RCC 7860 (cell line): ENCODE results near the gene VCL.
"Not testable (repeated sequence)": the region's sequence is repeated elsewhere in the genome, so short reads cannot be mapped to it uniquely, and the experiment has no call there.

Source experiments
- DNase-seq: peaks from one replicate; pipeline ENCODE4 v3.0.0-alpha.2; 2015; ENCODE audit warnings: low spot score
- FAIRE-seq: peaks from 2 replicates; lab custom pipeline; 2012; peaks lifted over from hg19 to GRCh38; lab: Jason Lieb, UNC

VCL gene

DNA sequence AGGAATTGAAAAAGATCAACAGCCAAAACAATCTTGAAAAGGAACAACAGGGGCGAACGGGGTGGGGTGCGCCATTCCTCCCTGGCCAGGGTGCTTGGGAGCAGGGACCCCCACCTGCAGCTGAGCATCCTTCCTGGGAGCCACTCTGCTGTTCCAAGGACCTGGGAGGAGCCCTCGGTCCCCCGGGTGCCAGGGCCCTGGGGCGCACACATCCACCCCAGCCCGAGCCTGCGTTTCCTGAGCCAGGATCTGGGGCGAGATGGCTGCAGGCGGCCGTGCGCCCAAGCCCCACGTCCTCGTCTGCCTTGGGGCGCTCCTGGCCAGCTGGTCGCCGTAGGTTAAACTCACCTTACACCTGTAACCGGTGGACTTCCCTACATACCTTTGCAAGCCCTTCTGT, 142.1 kb downstream of the VCL start:
- FAIRE-seq (no peak), DNase-seq (no peak)

DNA sequence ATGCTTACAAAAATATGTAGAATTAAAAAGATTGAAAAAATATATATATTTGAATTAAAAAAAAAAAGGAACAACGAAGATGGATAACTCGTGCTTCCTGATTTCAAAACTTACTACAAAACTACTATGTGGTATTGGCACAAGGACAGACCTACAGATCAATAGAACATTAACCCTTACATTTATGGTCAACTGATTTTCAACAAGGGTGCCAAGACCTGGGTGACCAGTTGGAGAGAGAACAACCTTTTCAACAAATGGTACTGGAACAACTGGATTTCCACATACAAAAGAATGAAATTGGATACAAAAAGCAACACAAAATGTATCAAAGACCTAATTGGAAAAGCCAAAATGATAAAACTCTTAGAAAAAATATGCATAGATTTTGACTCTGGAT, 142.6 kb downstream of the VCL start:
- no peak for DNase-seq
- no peak for FAIRE-seq

DNA sequence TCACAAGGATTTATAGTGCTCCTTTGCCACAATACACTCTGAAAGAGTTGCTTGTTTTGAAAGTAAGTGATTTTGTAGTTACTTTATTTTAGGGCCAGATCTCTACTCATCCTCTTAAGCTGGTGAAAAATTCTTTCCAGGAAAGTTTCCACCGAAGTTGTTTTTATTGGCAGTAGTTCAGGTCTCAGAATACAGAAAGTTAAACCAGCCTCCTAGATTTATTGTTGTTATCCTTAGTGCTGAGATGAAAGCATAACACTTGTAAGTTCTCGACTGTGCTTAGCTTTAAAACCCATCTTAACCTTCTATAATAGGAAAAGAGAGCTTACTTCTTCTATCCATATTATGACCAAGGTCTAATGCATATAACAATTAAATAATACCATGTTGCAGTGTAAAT, 147.2 kb downstream of the VCL start:
- FAIRE-seq (no peak), DNase-seq (no peak)

DNA sequence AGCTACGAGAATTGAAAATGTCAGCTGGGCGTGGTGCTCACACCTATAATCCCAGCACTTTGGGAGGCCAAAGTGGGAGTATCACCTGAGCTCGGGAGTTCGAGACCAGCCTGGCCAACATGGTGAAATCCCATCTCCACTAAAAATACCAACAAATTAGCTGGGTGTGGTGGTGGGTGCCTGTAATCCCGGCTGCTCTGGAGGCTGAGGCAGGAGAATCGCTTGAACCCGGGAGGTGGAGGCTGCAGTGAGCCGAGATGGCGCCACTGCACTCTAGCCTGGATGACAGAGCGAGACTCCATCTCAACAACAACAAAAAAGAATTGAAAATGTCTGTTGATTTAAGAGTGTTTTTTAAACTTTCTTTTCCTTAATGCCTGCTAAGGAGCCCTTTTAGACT, 149.1 kb downstream of the VCL start:
- DNase-seq, FAIRE-seq: not testable (repeated sequence)

DNA sequence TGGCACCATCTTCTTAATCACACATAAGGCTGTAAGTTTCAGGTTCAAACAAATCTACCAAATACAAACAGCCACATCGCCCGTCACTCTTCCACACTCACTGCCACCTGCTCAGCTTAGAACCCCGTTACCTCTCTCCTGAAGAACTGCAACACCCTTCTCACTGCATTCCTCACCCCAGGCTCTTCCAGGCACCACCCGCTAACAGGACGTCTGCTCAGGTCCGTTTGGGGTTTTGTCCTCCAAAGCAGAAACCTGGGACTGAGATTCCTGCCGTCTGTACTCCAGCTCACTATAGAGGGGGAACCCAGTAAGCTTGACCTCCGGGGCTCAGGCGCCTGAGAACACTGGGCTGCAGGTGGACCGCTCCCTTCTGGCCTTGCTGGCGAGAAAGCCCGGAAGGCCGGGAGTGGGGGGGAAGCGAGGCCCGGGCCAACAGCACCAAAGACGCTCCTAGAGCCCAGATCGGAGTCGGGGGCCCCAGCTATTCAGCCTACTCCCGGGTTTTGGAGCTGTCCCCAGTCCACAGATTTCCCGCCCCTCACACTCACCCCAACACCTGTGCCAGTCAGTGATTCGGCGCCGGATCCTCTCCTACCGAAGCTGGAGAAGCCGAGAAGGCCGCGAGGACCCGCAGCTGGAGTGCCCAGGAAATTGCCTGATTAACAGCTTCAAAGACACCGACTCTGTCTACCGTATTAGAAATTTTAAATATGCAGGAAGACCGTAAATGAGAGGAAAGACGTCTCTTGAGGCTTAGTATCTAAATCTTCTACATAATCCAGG, 152.5 kb downstream of the VCL start, which contains the start of gene AP3M1:
Gene AP3M1 (minus strand): TSS at position 625 of the 786 bp plus-strand sequence. CDS start 12,449 bp downstream, outside the sequence.
- FAIRE-seq (no peak), DNase-seq (peak; percentile 19)

DNA sequence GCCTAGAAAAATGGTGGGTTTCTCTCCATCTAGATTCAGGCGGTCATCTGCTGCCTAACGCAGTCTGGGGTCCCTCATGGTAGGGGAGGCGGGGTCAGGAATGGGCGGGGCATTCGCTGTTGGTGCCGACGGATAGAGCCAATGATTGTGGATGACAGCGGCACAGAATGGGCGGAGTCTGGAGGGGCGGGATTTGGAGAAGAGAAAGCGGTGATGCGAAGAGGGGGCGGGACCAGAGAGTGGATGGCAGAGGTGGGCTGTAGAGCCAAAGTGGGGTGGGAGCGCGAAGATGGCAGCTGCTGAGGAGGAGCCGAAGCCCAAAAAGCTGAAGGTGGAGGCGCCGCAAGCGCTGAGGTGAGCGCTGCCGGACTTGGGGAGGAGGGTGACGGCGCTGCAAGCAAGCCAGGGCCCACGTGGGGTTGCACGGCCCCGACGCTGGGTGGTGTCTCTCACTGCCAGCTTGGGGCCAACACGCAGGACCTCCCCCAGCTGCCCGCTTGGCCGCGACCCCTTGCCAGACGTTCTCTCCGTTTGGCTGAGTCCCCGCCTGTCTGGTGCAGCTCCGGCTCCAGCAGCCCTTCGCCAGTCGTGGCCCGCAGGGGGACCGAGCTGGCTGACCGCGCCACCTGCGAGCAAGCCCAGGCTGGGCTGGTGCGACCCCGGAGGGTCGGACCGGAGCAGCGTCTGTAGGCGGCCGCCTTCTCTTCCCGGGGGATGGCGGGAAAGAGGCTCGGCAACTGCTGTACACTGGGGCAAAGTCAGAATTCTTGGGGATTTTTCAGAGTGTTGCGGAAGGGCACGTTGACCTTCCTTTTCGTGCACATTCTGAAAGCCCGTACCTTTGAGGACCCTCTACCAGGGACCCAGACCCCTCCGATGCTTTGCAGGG, 153.3 kb downstream of the VCL start, which contains the start of gene ADK:
Gene ADK (plus strand): TSS at position 232 of the 889 bp plus-strand sequence. CDS start 58 bp downstream, at position 290.
- FAIRE-seq, result peak; percentile 93

DNA sequence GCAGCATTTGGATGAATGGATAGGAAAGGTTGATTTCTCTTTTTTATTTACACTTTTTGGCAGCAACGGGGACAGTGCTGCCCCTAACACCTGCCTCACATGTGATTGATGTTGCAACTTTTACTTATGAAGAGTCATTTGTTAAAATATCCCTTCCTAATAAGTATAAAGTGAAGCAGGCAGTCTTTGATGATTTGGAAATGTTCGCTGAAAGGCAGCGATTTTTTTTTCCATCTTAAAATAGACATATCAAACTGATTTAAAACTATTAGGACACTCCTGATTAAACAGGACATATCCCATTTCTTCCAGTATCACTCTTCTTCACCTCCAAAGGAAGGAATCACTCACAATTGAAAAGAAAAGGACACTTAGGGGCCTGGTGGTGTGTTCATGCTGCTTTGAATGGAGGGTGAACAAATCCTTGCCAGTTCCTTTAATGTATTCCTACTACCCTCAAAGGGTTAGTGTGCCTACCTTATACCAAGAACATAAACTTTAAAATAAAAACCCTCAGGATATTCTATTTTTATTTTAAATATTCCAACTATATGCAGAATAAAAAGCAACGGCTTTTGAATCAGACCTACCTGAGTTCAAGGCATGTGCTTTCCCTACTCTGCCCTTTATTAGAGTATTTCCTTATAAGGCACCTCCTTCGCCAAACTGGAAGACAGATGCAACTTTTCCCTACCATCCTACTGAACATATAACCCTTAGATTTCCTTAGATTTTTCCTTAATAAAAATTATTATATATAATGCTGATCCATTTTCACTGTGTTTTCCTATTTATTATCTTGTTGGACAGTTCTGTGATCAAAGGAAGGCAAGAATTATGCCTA, 154.2 kb downstream of the VCL start:
- DNase-seq (no peak), FAIRE-seq (no peak)

More for the DNA sequence above, 153.3 kb downstream of the VCL start, which contains the start of gene ADK:
- DNase-seq, result peak; percentile 92

DNA sequence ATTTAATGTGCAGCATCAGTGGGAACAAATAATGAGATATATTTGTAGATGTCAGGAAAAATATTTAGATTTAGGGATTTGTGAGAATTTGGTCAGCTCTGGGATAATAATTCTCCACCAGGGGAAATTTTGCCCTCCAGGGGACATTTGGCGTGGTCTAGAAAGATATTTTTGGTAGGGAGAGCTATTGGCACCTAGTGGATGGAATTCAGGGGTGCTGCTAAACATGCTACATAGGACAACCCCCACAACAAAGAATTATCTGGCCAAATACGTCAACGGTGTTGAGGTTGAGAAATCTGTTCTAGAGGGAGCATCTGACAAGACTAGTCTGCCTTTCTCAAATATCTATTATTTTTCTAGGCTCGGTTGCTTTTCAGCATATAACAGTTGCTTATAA, 155.2 kb downstream of the VCL start:
- FAIRE-seq (no peak), DNase-seq (no peak)

DNA sequence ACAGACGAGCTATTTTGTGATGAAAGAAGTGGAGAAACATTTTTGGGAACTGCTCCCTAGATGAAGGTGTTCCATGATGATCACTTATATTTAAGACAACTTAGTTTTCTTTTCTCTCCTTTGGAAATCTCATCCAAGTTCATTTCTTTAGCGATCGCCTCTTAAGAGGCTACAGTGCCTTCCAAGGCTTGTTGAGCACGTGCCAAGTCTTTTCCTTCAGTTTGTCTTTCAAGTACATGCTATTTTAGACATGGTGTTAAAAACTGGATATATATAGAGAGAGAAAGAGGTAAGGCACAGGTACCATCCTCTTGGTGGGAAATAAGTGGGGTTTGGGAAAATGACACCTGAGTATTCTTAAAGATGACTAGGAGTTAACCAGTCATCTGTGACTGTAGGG, 155.8 kb downstream of the VCL start:
- DNase-seq (no peak), FAIRE-seq (no peak)

DNA sequence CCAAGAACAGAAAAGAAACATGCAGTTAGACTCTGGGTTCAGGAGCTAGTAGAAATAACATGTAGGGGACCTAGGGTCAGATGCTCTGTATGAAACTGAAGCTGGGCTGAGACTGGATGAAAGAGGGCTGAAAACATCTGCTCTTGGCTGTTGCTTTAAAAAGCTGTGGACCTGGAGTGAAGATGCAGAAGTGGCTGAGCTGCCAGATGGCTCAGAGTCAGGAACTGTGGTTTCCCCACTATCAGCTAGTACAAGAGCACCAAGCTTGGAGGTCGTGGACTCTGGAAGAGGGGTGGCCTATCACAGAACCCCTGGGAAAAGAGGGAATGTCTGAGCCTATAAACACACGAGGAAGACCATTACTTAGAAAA, 159.0 kb downstream of the VCL start:
- no peak for FAIRE-seq
- DNase-seq, result no peak

DNA sequence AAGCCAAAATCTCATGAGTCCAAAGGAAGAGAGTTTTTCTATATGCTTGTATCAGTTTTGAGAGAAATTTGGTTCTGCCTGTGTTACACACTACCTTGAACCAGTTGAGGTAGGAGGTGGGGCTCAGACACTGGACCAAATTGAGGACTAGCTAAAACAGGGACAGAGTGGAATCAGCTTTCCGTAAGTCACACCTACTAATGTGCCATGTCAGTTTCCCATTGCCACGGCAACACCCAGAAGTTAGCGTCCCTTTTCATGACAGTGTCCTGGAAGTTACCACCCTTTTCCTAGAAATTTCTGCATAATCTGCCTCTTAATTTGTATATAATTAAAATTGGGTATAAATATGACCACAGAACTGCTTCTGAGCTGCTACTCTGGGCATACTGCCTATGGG, 162.1 kb downstream of the VCL start:
- DNase-seq (no peak), FAIRE-seq (no peak)

DNA sequence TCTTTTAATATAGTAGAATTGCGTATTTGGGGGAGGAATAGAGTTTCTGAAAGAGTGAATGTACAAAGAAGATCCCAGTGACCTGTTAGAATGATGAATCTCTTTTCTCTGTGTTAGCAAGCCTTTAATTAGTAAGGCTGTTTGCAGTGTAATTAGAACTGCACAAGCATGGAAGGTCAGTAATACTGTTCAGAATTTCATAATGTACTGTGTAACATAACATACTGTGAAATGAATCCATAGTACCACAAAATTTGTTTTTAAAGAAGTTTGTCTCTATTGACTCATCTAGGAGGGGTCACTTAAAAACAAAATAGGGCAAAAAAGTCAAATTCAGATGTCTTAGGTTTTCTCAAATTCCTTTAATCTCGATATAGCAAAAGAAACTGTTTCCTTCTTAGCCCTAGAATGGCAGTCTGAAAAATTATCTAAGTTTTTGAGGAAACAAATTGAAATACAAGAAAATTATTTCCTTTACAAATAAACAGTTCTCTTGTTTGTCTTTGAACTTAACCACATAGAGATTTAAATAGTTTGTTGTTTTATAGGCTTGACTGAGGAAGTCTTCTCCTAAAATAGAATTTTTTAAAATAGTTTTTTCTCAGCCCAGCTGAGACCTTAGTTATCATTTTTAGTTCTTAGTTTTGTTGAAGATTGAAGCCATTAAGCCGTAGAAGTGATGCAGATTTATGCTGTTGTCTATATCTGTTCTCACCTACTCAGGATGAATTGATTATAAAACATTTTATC, 165.6 kb downstream of the VCL start:
- FAIRE-seq (no peak), DNase-seq (no peak)

DNA sequence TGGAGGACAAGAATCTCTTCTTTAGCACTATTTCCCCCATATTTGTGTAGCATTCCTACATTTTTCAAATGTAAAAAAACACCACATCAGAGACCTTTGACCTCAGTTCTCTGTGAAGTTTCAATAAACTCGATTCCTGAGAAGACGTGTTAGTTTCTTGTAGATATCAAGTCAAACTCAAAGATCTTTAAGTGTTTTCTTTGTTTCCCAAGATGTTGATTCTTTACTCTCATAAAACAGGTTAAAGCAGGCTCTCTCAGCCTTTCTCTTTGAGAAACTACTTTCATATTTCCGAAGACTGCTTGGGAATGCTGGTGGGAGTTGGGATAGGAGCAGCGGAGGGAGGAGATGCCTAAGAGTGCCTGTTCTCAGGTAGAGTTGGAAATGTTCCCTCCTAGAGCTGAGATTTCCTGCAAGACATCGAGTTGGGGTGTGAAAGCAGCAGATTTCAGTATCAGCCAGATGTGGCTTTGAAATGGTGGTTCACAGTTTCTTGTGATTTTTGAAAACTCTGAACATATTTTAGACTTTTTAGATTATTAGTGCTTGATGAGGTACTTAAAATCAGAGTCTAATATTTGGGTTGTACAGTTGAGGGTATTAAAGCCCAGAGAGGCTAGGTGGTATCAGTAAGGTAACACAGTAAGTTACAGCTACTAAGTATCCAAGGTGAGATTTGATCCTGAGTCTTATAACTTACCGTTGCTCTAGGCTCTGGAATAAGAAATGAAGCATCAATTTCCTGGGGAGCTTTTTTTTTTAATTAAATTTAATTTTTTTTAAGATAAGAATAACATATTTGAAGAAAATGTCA, 167.0 kb downstream of the VCL start:
- DNase-seq (no peak), FAIRE-seq (no peak)

DNA sequence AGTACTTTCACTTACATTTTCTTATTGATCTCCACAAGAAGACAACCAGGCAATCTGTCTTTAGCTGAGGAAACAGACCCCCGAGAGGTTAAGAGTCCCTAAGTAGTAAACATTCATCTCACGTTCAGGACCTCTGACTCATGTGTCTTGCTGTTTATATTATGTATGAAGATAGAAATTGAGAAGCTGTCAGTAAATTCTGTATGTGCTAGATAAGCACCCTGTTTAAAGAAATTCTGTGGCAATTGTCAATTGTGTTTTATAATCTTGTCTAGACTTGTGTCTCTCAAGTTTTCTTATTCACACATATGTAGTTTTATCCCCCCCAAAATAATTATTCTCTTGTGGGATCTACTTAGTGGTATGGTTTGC, 167.6 kb downstream of the VCL start:
- FAIRE-seq, result no peak

DNA sequence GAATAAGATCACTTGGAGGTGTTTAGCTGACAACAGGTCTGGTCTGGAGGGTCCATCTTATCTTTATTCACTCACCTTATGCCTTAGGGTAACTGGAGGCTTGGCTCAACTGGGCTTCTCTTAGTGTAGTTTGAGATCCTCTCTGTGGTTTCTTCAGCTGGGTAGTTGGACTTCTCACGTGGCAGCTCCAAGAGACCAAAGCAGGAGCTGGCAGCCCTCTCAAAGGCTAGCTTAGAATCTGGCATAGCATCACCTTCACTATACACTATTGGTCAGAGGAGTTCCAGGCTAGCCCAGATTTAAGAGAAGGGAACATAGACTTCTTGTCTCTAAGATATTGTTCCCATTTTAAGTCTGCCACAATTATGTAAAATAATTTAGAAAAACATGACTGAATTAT, 169.5 kb downstream of the VCL start:
- no peak for FAIRE-seq

More for the DNA sequence above, 167.6 kb downstream of the VCL start:
- DNase-seq, result no peak

More for the DNA sequence above, 169.5 kb downstream of the VCL start:
- no peak for DNase-seq
